HFFc6 (cell line): ENCODE results near the gene STK32C. TPM values are rescaled to one million over a fixed set of nuclear protein-coding genes. Genes with fewer than 3 reads are reported as not detected.

Source experiments
- DNase-seq: peaks from one replicate; pipeline ENCODE4 v3.0.0-alpha.2; 2018
- H3K27ac Mint-ChIP-seq: 2 replicates; pipeline ENCODE4 v1.8.0; 2020; ENCODE audit warnings: mild to moderate bottlenecking, mixed read lengths
- H3K27me3 Mint-ChIP-seq: 2 replicates; pipeline ENCODE4 v1.8.0; 2021; ENCODE audit warnings: mild to moderate bottlenecking, moderate library complexity, mixed read lengths; ENCODE audit not compliant: insufficient read depth
- H3K36me3 Mint-ChIP-seq: 2 replicates; pipeline ENCODE4 v1.8.0; 2021; ENCODE audit warnings: low read depth, mixed read lengths
- H3K4me1 Mint-ChIP-seq: 2 replicates; pipeline ENCODE4 v1.8.0; 2020; ENCODE audit warnings: low read depth, mixed read lengths
- H3K4me3 Mint-ChIP-seq: 2 replicates; pipeline ENCODE4 v1.8.0; 2020; ENCODE audit warnings: mild to moderate bottlenecking, moderate library complexity, mixed read lengths
- H3K9me3 Mint-ChIP-seq: 2 replicates; pipeline ENCODE4 v1.8.0; 2020; ENCODE audit warnings: mild to moderate bottlenecking, mixed read lengths
- CTCF ChIP-seq: fragments of 200-600 bp; sonication (generic); IDR thresholded peaks from 2 replicates; pipeline ENCODE4 v1.5.0; 2021; ENCODE audit warnings: antibody characterized with exemption, mild to moderate bottlenecking
- total RNA-seq, 6 experiments: library from RNA; stranded (reverse); fragmentation: NEBNext Ultra II Directional; extraction: Animal tissue kit (Norgen Biotek cat#: 25700); gene quantifications; 2 replicates in 1 of 6; 3 replicates in 5 of 6; pipeline ENCODE4 v1.2.3, GENCODE V29; 2021

Gene STK32C
- total RNA-seq, 6 experiments from 2014 or later = 5.5 to 8.3 (median 7.2) TPM

- Mint-ChIP-seq H3K4me1 (no peaks in the 10 kb centered on the region), H3K9me3 (peaks cover 19% of the 10 kb centered on the region), H3K27ac (no peak overlapping the region), H3K4me3 (no peak overlapping the region), H3K36me3 (peaks cover 4% of the 10 kb centered on the region; the same call in 1 of the 2 replicates), H3K27me3 (peaks cover 14% of the 10 kb centered on the region)
- no peak for DNase-seq
- TF ChIP-seq CTCF = no peak
These were observed 137.0 kb downstream of the STK32C start for GRCh38 chr10:132170561-132171361.

- peaks cover 19% of the 10 kb centered on the region for H3K9me3 Mint-ChIP-seq
- no peak overlapping the region for H3K4me3 Mint-ChIP-seq
- TF ChIP-seq CTCF = no peak
- no peak for DNase-seq
- no peak overlapping the region for H3K27ac Mint-ChIP-seq
- H3K4me1 Mint-ChIP-seq = no peaks in the 10 kb centered on the region
- peaks cover 11% of the 10 kb centered on the region for H3K27me3 Mint-ChIP-seq
- peaks cover 4% of the 10 kb centered on the region; the same call in 1 of the 2 replicates for H3K36me3 Mint-ChIP-seq
These were observed 137.8 kb downstream of the STK32C start for GRCh38 chr10:132169766-132170560.

GRCh38 chr10:132169031-132169765, 138.6 kb downstream of the STK32C start:
- H3K27me3 Mint-ChIP-seq = peaks cover 5% of the 10 kb centered on the region

GRCh38 chr10:132168571-132169030, 139.1 kb downstream of the STK32C start:
- Mint-ChIP-seq H3K4me3 (no peak overlapping the region), H3K36me3 (peaks cover 4% of the 10 kb centered on the region; the same call in 1 of the 2 replicates), H3K27ac (no peak overlapping the region), H3K4me1 (no peaks in the 10 kb centered on the region; the same call in 1 of the 2 replicates), H3K9me3 (peaks cover 6% of the 10 kb centered on the region), H3K27me3 (peaks cover 5% of the 10 kb centered on the region)
- DNase-seq = no peak
- TF ChIP-seq CTCF = no peak

More at GRCh38 chr10:132169031-132169765, 138.6 kb downstream of the STK32C start:
- Mint-ChIP-seq H3K36me3 (peaks cover 4% of the 10 kb centered on the region; the same call in 1 of the 2 replicates), H3K4me1 (no peaks in the 10 kb centered on the region; the same call in 1 of the 2 replicates), H3K27ac (no peak overlapping the region), H3K9me3 (peaks cover 12% of the 10 kb centered on the region), H3K4me3 (no peak overlapping the region)
- DNase-seq = no peak
- no peak for TF ChIP-seq CTCF

- H3K36me3 Mint-ChIP-seq = no peaks in the 10 kb centered on the region
- no peaks in the 10 kb centered on the region; the same call in 1 of the 2 replicates for H3K9me3 Mint-ChIP-seq
- no peak for DNase-seq
- H3K4me3 Mint-ChIP-seq = no peak overlapping the region
- no peaks in the 10 kb centered on the region; the same call in 1 of the 2 replicates for H3K4me1 Mint-ChIP-seq
- H3K27ac Mint-ChIP-seq = no peak overlapping the region
- no peak for TF ChIP-seq CTCF
- peaks cover 5% of the 10 kb centered on the region for H3K27me3 Mint-ChIP-seq
These were observed 139.8 kb downstream of the STK32C start for GRCh38 chr10:132167976-132168375.
